HCT116 (cell line): ENCODE measurements around the gene GRIK1. TPM values are rescaled to one million over a fixed set of nuclear protein-coding genes. Genes with fewer than 3 reads are reported as not detected.

Experiments used
- ATAC-seq: fragments of 200-7000 bp; cut with Tn5 transposase; 2 replicates; pipeline ENCODE4 v1.9.1; 2020; ENCODE audit warnings: mild to moderate bottlenecking, moderate library complexity
- BruUV-seq: library from RNA; stranded (reverse); fragments of 400-500 nt; replicated peaks from 2 replicates; lab custom pipeline; 2021; lab: Mats Ljungman, UMichigan
- CTCF ChIA-PET: fragments of 300-600 bp; sonication (Branson Sonifier 250); formaldehyde crosslinking; loops from one replicate; lab custom pipeline; 2021; ENCODE audit warnings: antibody characterized with exemption; lab: Charles Lee
- POLR2A ChIA-PET: fragments of 300-600, 350-600 bp; sonication (Branson Sonifier 250); formaldehyde crosslinking; loops from one replicate; lab custom pipeline; 2021; ENCODE audit warnings: antibody characterized with exemption; lab: Charles Lee
- RAD21 ChIA-PET, 2 experiments: fragments of 300-600 bp; sonication (Branson Sonifier 250); formaldehyde crosslinking; loops; one replicate each; lab custom pipeline; 2023; ENCODE audit warnings: low total read pairs in 2 of 2; ENCODE audit not compliant: uncharacterized antibody in 2 of 2, unreplicated experiment in 2 of 2, low non-redundant PET in 1 of 2; lab: Charles Lee
- DNase-seq: peaks from one replicate; pipeline ENCODE4 v3.0.0-alpha.2; 2010; ENCODE audit warnings: low read depth, low spot score
- H2AFZ ChIP-seq: fragments of 200-600 bp; shearing (Covaris generic), sonication (generic); 2 replicates; pipeline ENCODE4 v1.6.1; 2017; ENCODE audit warnings: low read depth, mixed run types, mixed read lengths, antibody characterized with exemption, low read length; ENCODE audit not compliant: poor library complexity, severe bottlenecking
- H3K27ac ChIP-seq: 2 replicates; pipeline ENCODE4 v1.5.1; 2012; ENCODE audit warnings: low read depth, low read length
- H3K27me3 ChIP-seq: fragments of 200-600 bp; sonication (generic); 2 replicates; pipeline ENCODE4 v1.6.1; 2016; ENCODE audit warnings: mixed run types, low read length, mixed read lengths; ENCODE audit not compliant: insufficient read depth
- H3K36me3 ChIP-seq, 2 experiments: fragments of 200-500 bp in 1 of 2; fragments of 200-600 bp in 1 of 2; sonication (Bioruptor generic) in 1 of 2; sonication (generic) in 1 of 2; 2 replicates each; pipeline versions ENCODE4 v1.5.1 to v1.6.1; 2014 to 2016; ENCODE audit warnings: low read length in 2 of 2, inconsistent platforms in 1 of 2, mixed read lengths in 1 of 2, mixed run types in 1 of 2; ENCODE audit not compliant: insufficient read depth in 2 of 2, control insufficient read depth in 1 of 2
- H3K4me1 ChIP-seq, 2 experiments: fragments of 200-600 bp in 1 of 2; sonication (generic) in 1 of 2; 2 replicates each; pipeline versions ENCODE4 v1.5.1 to v1.6.1; 2012 to 2017; ENCODE audit warnings: low read length in 2 of 2, inconsistent platforms in 1 of 2, mild to moderate bottlenecking in 1 of 2, mixed read lengths in 1 of 2, mixed run types in 1 of 2, moderate library complexity in 1 of 2; ENCODE audit not compliant: insufficient read depth in 2 of 2, control insufficient read depth in 1 of 2
- H3K4me2 ChIP-seq: fragments of 200-600 bp; sonication (generic); 2 replicates; pipeline ENCODE4 v1.6.1; 2017; ENCODE audit warnings: mixed run types, low read length, mixed read lengths
- H3K4me3 ChIP-seq, 2 experiments: fragments of 200-600 bp in 1 of 2; sonication (generic) in 1 of 2; replicated peaks in 1 of 2; 2 replicates each; pipeline ENCODE4 v1.5.1; 2011 to 2016; ENCODE audit warnings: low read length in 2 of 2, control low read depth in 1 of 2, low read depth in 1 of 2, mild to moderate bottlenecking in 1 of 2, mixed read lengths in 1 of 2, mixed run types in 1 of 2
- H3K79me2 ChIP-seq: fragments of 200-600 bp; sonication (generic); 2 replicates; pipeline ENCODE4 v1.6.1; 2017; ENCODE audit warnings: mild to moderate bottlenecking, mixed run types, low read length, moderate library complexity, mixed read lengths; ENCODE audit not compliant: insufficient read depth
- H3K9ac ChIP-seq: fragments of 200-600 bp; sonication (generic); 2 replicates; pipeline ENCODE4 v1.6.1; 2016; ENCODE audit warnings: low read length, mixed read lengths
- H3K9me2 ChIP-seq: fragments of 200-600 bp; sonication (generic), shearing (Covaris generic); 2 replicates; pipeline ENCODE4 v1.6.1; 2017; ENCODE audit warnings: mixed run types, mild to moderate bottlenecking, moderate library complexity; ENCODE audit not compliant: insufficient read depth
- H3K9me3 ChIP-seq, 2 experiments: fragments of 200-500 bp in 1 of 2; fragments of 200-600 bp in 1 of 2; sonication (Bioruptor generic) in 1 of 2; sonication (generic) in 1 of 2; 2 replicates each; pipeline ENCODE4 v1.6.1; 2014 to 2017; ENCODE audit warnings: low read length in 2 of 2, mixed read lengths in 2 of 2, inconsistent platforms in 1 of 2, low read depth in 1 of 2, mild to moderate bottlenecking in 1 of 2, mixed run types in 1 of 2, moderate library complexity in 1 of 2; ENCODE audit not compliant: control insufficient read depth in 1 of 2, insufficient read depth in 1 of 2
- H4K20me1 ChIP-seq: fragments of 200-600 bp; sonication (generic), shearing (Covaris generic); 2 replicates; pipeline ENCODE4 v1.6.1; 2017; ENCODE audit warnings: mixed run types, mild to moderate bottlenecking, moderate library complexity; ENCODE audit not compliant: insufficient read depth
- CBX3 ChIP-seq: IDR thresholded peaks from 2 replicates; pipeline ENCODE4 v1.6.1; 2012; ENCODE audit warnings: low read depth
- ELF1 ChIP-seq: IDR thresholded peaks from 2 replicates; pipeline ENCODE4 v1.6.1; 2012; ENCODE audit warnings: low read depth, borderline replicate concordance
- EZH2 ChIP-seq: fragments of 200-600 bp; sonication (generic); IDR thresholded peaks from 2 replicates; pipeline ENCODE4 v1.6.1; 2017; ENCODE audit warnings: antibody characterized with exemption, mixed run types
- EZH2phosphoT487 ChIP-seq: fragments of 200-600 bp; IDR thresholded peaks from 2 replicates; pipeline ENCODE4 v1.6.1; 2018; ENCODE audit warnings: antibody characterized with exemption, borderline replicate concordance
- FOSL1 ChIP-seq: IDR thresholded peaks from 2 replicates; pipeline ENCODE4 v1.6.1; 2012; ENCODE audit warnings: low read depth
- JUND ChIP-seq: IDR thresholded peaks from 2 replicates; pipeline ENCODE4 v1.6.1; 2012
- POLR2A ChIP-seq: IDR thresholded peaks from 2 replicates; pipeline ENCODE4 v1.7.0; 2011; ENCODE audit warnings: borderline replicate concordance; ENCODE audit not compliant: insufficient read depth, insufficient read length; ENCODE audit errors: extremely low read depth
- POLR2AphosphoS5 ChIP-seq: IDR thresholded peaks from 2 replicates; pipeline ENCODE4 v1.6.1; 2011; ENCODE audit warnings: mild to moderate bottlenecking, low read depth, low read length, moderate library complexity
- SP1 ChIP-seq: IDR thresholded peaks from 2 replicates; pipeline ENCODE4 v1.6.1; 2012; ENCODE audit warnings: low read depth
- ZFX ChIP-seq: fragments of 450-650 bp; IDR thresholded peaks from 2 replicates; pipeline ENCODE4 v1.6.1; 2017
- ZNF274 ChIP-seq: fragments of 200-500 bp; sonication (Bioruptor generic); IDR thresholded peaks from 2 replicates; pipeline ENCODE4 v1.6.1; 2014; ENCODE audit warnings: mild to moderate bottlenecking, low read depth, low read length, inconsistent platforms
- intact Hi-C: fragments of 100-400 bp; cut with micrococcal nuclease; formaldehyde crosslinking; loops from 2 replicates; pipeline ENCODE4 v1.10.0; 2022
- total RNA-seq: library from RNA; stranded (reverse); gene quantifications from one replicate; pipeline ENCODE4 v1.2.1, GENCODE V29; 2021; ENCODE audit not compliant: unreplicated experiment
- TF ChIP-seq, protein P1 (sequence below): IDR thresholded peaks from 2 replicates; pipeline ENCODE4 v1.6.1; 2012
- TF ChIP-seq, protein P2 (sequence below): IDR thresholded peaks from 2 replicates; pipeline ENCODE4 v1.6.1; 2011; ENCODE audit warnings: mild to moderate bottlenecking, low read length, moderate library complexity; ENCODE audit not compliant: insufficient replicate concordance; ENCODE audit errors: extremely low read depth
- TF ChIP-seq, protein P3 (sequence below): IDR thresholded peaks from 2 replicates; pipeline ENCODE4 v1.6.1; 2012

The GRIK1 gene
- total RNA-seq, 1 experiment from 2014 or later = not detected

GRCh38 chr21:29870814-29871213, 69.0 kb downstream of the GRIK1 start:
- ATAC-seq = no peak
- no peaks in the 10 kb centered on the region for H3K4me1 ChIP-seq
- no peak for DNase-seq
- no peaks in the 10 kb centered on the region for H4K20me1 ChIP-seq
- ChIA-PET RAD21 (no interaction called here), POLR2A (no interaction called here), CTCF (no interaction called here)
- H3K36me3 ChIP-seq = no peaks in the 10 kb centered on the region
- no peak for TF ChIP-seq ELF1
- TF ChIP-seq, protein P1, sequence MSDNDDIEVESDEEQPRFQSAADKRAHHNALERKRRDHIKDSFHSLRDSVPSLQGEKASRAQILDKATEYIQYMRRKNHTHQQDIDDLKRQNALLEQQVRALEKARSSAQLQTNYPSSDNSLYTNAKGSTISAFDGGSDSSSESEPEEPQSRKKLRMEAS = no peak
- no peak for TF ChIP-seq FOSL1
- no peak for TF ChIP-seq EZH2phosphoT487
- TF ChIP-seq SP1 = no peak
- TF ChIP-seq, protein P2, sequence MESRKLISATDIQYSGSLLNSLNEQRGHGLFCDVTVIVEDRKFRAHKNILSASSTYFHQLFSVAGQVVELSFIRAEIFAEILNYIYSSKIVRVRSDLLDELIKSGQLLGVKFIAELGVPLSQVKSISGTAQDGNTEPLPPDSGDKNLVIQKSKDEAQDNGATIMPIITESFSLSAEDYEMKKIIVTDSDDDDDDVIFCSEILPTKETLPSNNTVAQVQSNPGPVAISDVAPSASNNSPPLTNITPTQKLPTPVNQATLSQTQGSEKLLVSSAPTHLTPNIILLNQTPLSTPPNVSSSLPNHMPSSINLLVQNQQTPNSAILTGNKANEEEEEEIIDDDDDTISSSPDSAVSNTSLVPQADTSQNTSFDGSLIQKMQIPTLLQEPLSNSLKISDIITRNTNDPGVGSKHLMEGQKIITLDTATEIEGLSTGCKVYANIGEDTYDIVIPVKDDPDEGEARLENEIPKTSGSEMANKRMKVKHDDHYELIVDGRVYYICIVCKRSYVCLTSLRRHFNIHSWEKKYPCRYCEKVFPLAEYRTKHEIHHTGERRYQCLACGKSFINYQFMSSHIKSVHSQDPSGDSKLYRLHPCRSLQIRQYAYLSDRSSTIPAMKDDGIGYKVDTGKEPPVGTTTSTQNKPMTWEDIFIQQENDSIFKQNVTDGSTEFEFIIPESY = no peak
- TF ChIP-seq JUND = no peak
- no peak for TF ChIP-seq POLR2AphosphoS5
- no peak for TF ChIP-seq ZNF274
- intact Hi-C loops = no loop called here
- H3K27ac ChIP-seq = no peak overlapping the region
- no peaks in the 10 kb centered on the region for H3K79me2 ChIP-seq
- no peak overlapping the region for H3K4me3 ChIP-seq
- no TSS peak for BruUV-seq
- H2AFZ ChIP-seq = no peak overlapping the region
- H3K27me3 ChIP-seq = no peaks in the 10 kb centered on the region
- no peak overlapping the region for H3K9ac ChIP-seq
- no peaks in the 10 kb centered on the region for H3K9me2 ChIP-seq
- no peak overlapping the region for H3K4me2 ChIP-seq
- peaks cover 11% of the 10 kb centered on the region in 2 experiments; a peak in 2 of 4 replicates for H3K9me3 ChIP-seq

DNA sequence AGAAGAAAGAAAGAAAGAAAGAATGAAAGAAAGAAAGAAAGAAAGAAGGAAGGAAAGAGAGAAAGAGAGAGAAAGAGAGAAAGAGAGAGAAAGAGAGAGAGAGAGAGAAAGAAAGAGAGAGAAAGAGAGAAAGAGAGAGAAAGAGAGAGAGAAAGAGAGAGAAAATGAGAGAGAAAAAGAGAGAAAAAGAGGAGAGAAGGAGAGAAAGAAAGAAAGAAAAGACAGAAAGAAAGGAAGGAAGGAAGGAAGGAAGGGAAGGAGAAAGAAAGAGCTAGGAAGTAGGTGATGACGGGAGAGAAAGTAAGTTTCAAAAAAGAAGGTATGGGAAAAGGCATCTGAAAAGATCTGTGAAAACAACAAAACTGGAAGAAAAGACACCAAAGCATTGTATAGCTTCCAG, 72.0 kb downstream of the GRIK1 start:
- no peak overlapping the region for H3K9ac ChIP-seq
- H4K20me1 ChIP-seq = no peaks in the 10 kb centered on the region
- no peaks in the 10 kb centered on the region for H3K36me3 ChIP-seq
- DNase-seq (no peak), ATAC-seq (no peak)
- H3K4me2 ChIP-seq = no peak overlapping the region
- H3K79me2 ChIP-seq = no peaks in the 10 kb centered on the region
- CTCF ChIA-PET = no interaction called here
- POLR2A ChIA-PET = no interaction called here
- H3K9me2 ChIP-seq = no peaks in the 10 kb centered on the region
- no peaks in the 10 kb centered on the region for H3K27me3 ChIP-seq
- intact Hi-C loops = no loop called here
- H3K27ac ChIP-seq = no peak overlapping the region
- RAD21 ChIA-PET = no interaction called here
- H3K9me3 ChIP-seq = peaks cover 12 to 13% of the 10 kb centered on the region in 2 experiments; a peak in 2 of 4 replicates
- no peak overlapping the region for H2AFZ ChIP-seq
- no peak overlapping the region for H3K4me3 ChIP-seq
- no TSS peak for BruUV-seq
- H3K4me1 ChIP-seq = no peaks in the 10 kb centered on the region
- TF ChIP-seq ELF1 (no peak), ZFX (no peak), SP1 (no peak), CBX3 (no peak), POLR2A (no peak), ZNF274 (no peak), EZH2 (no peak)
- TF ChIP-seq, protein P3, sequence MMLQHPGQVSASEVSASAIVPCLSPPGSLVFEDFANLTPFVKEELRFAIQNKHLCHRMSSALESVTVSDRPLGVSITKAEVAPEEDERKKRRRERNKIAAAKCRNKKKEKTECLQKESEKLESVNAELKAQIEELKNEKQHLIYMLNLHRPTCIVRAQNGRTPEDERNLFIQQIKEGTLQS = no peak
- TF ChIP-seq, protein P1 = no peak
- TF ChIP-seq, protein P2 = no peak
